Activated CD8-positive, alpha-beta memory T cell treated with anti-CD3 and anti-CD28 coated beads, Interleukin-2, amount 50 U/mL, for 24 hours (primary cell): ENCODE measurements around the gene FARP1.

Experiments used
- DNase-seq: peaks from one replicate; pipeline ENCODE4 v3.0.0-alpha.2; 2020; ENCODE audit errors: extremely low read depth

The FARP1 gene

DNA sequence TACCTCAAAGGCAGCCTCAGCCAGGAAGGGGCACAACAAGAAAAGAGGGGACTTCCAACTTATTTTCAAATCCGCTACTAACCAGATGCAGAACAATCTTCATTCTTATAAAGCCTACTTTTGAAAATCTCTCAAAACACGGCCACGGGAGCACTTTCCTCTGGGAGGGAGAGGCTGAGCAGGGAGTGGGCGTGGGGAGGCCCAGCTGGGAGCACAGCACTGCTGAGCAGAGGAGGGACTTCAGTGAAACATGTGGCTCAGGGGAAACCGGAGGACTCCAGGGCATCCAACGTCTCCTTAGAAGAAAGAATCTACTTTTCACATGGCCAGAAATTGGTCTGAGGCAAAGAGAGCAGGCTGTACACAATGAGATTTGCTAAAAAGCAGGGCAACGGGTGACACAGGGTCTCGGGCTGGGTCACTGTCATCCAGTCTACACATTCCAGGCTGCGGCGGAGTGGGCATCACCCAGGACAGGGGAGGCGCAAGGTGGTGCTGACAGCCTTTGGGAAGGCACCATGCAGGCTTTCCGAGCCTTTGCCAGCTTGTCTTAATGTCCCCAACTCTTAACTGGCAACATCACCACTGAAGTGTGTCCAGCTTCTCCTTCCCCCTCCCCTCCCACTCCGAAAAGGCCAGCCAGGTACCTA, 317.0 kb downstream of the FARP1 start:
- no peak for DNase-seq

DNA sequence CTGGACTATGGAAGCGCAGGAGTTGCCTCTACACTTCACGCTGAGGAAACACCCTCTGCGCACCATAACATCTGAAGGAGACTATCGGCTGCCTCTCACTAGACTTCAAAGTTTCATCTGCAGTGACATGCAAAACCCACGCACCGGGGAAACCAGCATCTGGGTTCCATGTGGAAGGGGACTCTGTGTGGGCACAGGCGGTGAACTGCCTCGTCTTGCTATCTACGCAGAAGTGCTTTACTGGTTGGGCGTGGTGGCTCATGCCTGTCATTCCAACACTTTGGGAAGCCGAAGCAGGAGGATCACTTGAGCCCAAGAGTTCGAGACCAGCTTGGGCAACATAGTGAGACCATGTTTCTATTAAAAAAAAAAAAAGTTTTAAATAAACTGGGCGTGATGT, 317.6 kb downstream of the FARP1 start:
- DNase-seq, result no peak

DNA sequence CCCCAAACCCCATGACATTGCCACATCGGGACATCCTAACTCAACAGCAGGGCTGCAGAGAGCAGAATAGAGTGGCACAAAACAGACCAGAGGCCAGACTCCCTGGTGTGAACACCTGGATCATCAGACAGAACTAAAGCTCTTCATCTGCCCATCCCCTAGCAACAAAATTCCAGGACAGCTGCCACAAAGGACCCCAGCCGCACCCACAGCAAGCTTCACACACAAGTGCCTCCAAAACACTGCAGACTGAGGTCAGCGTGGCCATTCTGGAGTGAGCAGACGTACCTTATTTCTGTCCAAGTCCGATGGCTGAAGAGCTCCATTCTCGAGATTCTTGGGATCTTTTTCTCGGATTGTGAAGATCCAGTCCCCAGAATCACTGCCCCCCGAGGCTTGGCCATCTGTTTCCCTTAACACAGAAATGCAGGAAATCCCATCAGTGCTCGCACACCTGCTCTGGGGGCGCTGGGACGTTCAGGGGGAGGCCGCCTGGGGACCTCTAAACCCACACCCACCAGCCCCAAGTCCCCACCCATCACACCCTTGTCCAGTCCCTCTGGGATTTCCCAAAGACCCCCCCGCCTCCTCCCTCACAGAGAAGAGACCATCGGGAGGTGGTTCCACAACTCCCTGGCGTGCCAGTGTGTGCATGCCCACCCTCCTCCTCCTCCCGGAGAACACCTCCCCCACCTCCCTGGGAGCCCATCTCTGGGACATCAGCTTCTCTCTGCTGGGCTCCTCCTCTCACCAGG, 318.8 kb downstream of the FARP1 start:
- DNase-seq, result no peak

DNA sequence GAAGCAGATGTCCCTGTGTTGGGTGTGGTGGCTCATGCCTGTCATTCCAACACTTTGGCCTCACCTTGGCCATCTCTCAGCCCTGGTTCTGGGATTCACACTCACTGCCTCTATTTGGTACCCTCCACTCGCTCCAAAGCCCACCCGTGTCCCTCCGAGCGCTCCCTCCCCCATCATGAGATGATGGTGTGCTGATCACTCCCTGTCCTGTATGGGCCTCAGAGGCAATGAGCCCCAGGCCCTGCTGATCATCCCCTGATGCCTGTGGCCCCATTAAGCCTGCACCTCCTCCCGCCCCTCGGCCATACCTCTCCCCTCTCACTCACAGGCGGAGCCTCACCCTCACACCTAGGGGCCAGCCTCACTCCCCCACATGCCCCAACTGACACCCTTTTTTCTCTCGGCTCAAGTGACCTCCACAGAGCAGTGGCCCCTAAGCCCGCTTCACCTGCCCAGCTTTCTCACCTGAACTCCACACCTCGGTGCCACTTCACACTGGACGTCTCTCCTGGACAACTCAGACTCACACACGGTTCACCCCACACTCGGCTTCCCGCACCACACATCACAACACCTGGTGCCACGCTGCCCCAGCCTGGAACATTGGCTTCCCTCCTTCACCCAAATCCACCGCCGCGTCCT, 319.5 kb downstream of the FARP1 start:
- DNase-seq, result no peak

- no peak for DNase-seq
Measured at GRCh38 chr13:98462946-98463345, 320.1 kb downstream of the FARP1 start.

- DNase-seq, result no peak
Measured at GRCh38 chr13:98466634-98467236, 323.8 kb downstream of the FARP1 start.

GRCh38 chr13:98467263-98467985, 324.5 kb downstream of the FARP1 start:
- no peak for DNase-seq

- DNase-seq, result no peak
Measured at GRCh38 chr13:98468361-98468760, 325.5 kb downstream of the FARP1 start.

DNA sequence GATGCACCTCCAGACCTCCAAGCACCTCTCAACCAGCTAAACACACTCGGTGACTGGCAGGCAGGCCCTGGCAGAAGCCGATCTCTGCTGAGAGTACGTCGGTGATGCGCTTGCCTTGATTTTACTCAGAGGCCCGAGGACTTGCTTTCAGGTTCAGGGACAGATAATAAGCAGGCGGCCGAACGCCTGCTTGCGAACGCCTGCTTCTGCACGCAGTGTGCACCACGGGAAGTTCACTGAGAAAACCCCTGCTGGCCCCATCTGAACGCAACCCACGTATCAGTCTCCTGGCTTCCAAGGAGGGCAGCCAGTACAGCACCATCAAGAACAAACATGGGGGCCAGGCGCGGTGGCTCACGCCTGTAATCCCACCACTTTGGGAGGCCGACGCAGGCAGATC, 326.0 kb downstream of the FARP1 start:
- no peak for DNase-seq

- no peak for DNase-seq
Measured at GRCh38 chr13:98470920-98471319, 328.0 kb downstream of the FARP1 start.

DNA sequence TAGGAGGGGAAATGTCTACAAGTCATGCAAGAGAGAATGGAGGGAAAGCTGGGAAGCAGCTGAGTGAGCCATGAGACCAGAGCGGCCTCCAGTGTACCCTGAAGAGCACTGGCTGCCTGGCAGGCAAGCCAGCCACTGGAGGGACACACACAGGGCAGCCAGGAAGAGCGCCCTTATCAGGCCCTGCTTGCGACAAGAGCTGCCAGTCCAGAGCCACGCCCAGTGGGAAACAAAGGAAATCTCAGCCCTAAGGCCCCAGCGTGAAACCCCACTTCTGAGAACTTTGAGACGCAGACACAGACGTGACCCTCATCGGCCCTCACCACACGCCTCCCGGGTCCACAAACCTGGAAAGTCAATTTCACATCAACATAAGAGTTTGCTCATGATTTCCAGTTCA, 329.0 kb downstream of the FARP1 start:
- no peak for DNase-seq

DNA sequence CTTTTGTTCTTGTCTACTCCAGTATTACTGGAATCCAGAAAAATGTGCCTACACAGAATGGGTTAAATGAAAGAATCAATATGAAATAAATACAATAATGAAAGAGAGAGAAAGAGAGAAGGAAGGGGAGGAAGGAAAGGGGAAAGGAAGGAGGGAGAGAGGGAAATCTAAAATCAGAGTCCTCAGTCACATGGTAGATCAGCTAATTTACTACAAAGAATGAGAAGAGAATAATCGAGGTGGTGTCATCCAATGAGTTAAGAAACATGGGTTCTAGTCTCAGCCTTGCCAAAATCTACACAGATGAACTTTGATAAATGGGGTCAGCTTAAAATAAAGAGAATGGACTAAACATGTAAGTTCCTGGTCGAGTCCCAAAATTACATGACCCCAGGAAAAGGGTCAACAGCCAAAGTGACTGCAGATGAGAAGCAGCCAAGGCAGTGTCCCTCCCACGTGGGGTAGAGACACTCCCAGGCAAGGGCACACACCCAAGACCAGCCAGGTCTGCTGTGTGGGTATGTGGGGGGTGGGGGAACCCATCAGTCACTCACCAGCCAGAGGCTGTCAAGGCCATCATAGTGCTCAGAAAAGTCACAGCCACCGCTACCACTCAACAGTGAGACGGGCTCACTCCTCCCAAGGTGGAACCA, 330.4 kb downstream of the FARP1 start:
- DNase-seq, result no peak

DNA sequence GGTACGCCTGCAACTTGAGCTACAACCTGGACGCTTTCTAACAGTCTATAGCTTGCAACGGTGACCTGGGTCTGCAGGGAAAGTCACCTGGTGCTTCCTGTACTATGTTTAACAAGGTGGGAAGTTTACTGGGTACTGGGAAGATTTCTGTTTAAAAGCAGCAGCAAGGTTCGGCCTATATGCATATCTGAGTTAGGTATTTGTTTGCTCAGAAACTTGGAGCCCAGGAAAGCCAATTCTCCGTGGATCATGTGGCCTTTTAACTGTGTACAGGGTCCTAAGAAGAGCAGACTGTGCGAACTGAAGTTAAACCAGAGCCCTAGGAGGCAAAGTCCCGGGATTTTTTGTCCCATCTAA, 330.9 kb downstream of the FARP1 start:
- no peak for DNase-seq

- DNase-seq, result no peak
Measured at GRCh38 chr13:98474292-98474691, 331.4 kb downstream of the FARP1 start.

- no peak for DNase-seq
Measured at GRCh38 chr13:98474761-98475160, 331.9 kb downstream of the FARP1 start.

- DNase-seq, result no peak
Measured at GRCh38 chr13:98475522-98475921, 332.6 kb downstream of the FARP1 start.

- no peak for DNase-seq
Measured at GRCh38 chr13:98476106-98476505, 333.2 kb downstream of the FARP1 start.

DNA sequence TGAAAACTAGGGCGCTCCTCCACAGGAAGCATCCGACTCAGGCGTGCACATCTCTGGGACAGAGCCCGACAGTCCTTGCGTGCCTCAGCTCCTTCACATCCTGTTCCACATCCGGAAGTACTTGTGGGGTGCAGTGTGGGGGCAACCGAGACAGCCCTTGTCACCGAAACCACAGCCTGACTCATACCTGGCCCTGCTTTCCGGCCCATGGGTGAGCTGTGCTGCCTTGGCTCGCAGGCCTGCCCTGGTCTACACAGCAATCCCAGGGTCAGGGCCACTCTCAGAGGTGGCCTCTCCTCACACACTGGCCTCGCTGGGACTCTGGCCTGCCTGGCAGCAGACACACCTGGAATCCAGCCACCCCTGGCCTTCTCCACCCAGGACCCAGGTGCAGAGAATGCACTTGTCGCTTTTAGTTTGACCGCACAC, 333.7 kb downstream of the FARP1 start:
- DNase-seq, result peak; percentile 79

- DNase-seq, result no peak
Measured at GRCh38 chr13:98478189-98479129, 335.6 kb downstream of the FARP1 start.

DNA sequence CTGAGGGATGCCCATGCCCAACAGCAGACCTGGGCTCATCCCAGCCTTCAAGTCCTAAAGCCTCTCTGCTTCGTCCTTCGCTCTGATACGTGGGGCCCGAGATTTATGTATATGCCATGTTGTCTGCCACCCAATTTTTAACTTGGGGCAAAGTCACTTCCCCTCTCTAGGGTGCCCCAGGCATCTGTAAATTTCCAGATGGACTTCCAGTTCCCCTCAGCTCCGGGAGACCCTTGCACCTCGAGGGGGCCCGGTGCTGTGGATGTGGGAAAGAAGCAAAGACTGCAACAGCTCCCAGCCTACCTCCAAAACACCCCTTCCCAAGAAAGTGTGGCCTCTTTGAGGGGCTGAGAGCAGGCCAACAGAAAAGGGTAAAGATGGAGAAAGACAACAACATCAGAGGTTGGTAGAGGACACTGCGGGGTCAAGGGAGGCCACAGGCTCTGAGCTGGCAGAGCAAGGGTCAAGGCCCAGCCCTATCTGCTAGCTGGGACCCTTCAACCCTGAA, 336.7 kb downstream of the FARP1 start:
- DNase-seq, result no peak
